Inflammatory macrophage treated with lipopolysaccharide for 4 hours (primary cell): ENCODE data around the gene CREB5.
A peak's percentile ranks its signal among the peaks of the same experiment; 100 is the strongest.

Source experiments
- DNase-seq: peaks from one replicate; pipeline ENCODE4 v3.0.0-alpha.2; 2020

The CREB5 gene

GRCh38 chr7:28408105-28408959 is 4.0 kb upstream of the CREB5 start:
- peak; percentile 68 for DNase-seq

- DNase-seq = peak; percentile 100
Observed at GRCh38 chr7:28408960-28409715, 3.2 kb upstream of the CREB5 start.

- peak; percentile 29 for DNase-seq
Observed at GRCh38 chr7:28409716-28410627, 2.3 kb upstream of the CREB5 start.

GRCh38 chr7:28410628-28411531 is 1.4 kb upstream of the CREB5 start:
- DNase-seq = peak; percentile 92

- peak; percentile 66 for DNase-seq
Observed at GRCh38 chr7:28413011-28413410, 693 bp downstream of the CREB5 start.

GRCh38 chr7:28414453-28414852 is 2.1 kb downstream of the CREB5 start:
- no peak for DNase-seq

GRCh38 chr7:28417321-28417940 is 5.1 kb downstream of the CREB5 start:
- no peak for DNase-seq

- no peak for DNase-seq
Observed at GRCh38 chr7:28418311-28418710, 6.0 kb downstream of the CREB5 start.

- DNase-seq = no peak
Observed at GRCh38 chr7:28418966-28419365, 6.6 kb downstream of the CREB5 start.

- DNase-seq = peak; percentile 84
Observed at GRCh38 chr7:28419716-28420115, 7.4 kb downstream of the CREB5 start.

GRCh38 chr7:28423112-28423511 is 10.8 kb downstream of the CREB5 start:
- DNase-seq = no peak

- DNase-seq = peak; percentile 73
Observed at GRCh38 chr7:28423918-28424514, 11.7 kb downstream of the CREB5 start.

GRCh38 chr7:28425496-28425895 is 13.2 kb downstream of the CREB5 start:
- no peak for DNase-seq

- DNase-seq = no peak
Observed at GRCh38 chr7:28427236-28427635, 14.9 kb downstream of the CREB5 start.

GRCh38 chr7:28430616-28431015 is 18.3 kb downstream of the CREB5 start:
- no peak for DNase-seq

- no peak for DNase-seq
Observed at GRCh38 chr7:28432105-28432504, 19.8 kb downstream of the CREB5 start.

GRCh38 chr7:28433039-28433438 is 20.7 kb downstream of the CREB5 start:
- no peak for DNase-seq

- peak; percentile 36 for DNase-seq
Observed at GRCh38 chr7:28433699-28434219, 21.4 kb downstream of the CREB5 start.

GRCh38 chr7:28434510-28434909 is 22.2 kb downstream of the CREB5 start:
- DNase-seq = no peak

GRCh38 chr7:28435152-28435551 is 22.8 kb downstream of the CREB5 start:
- DNase-seq = no peak
